ENCODE measurements around the gene CLSTN1. TPM values are rescaled to one million over a fixed set of nuclear protein-coding genes. Genes with fewer than 3 reads are reported as not detected.

CLSTN1 gene
- total RNA-seq, 1 experiment from 2014 or later, result 100 TPM

DNA sequence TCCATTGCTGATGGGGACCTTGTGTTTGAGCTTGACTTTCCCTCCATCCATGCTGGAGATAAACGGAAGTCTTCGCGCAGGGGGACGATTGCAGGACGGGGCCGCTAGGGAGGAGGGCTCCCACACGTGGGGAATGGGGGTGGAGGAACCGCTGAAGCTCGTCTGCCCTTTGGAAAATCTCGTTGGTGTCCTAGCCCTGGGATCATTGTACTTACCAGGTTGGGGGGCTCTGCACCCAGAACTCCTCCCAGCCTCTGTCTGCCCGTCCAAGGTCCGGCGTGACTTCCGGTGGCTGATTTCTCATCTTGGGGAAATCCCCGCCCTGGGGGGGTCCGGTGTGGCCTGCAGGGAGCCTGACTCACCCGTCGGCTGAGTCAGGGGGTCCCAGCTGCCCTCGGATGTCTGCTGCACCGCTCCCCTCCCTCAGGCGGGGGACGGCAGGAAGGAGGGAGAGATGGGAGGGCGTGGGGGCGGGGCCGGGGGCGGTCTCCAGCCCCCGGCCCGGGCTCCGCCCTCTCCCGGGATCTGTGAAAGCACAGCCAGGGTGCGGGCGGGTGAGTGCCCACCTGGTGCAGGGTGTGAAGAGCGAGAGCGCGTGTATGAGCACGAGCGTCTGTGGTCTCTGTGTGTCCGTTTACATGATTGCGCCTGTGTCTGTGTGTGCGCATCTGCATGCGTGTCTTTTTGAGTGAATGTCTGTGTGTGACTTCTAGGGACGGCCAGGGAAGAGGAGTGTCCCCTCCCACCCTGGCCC, 136.5 kb downstream of the CLSTN1 start:
- Histone ChIP-seq H3K56ac (ENCODE audit: insufficient read length, low read depth, low read length) (no peak overlapping the region), H3K4me1 (ENCODE audit: insufficient read depth, low read length) (0 out of 2 replicates have a peak, but pooled peaks cover 3% of the 10 kb centered on the region), H2BK120ac (ENCODE audit: low read depth, low read length, poor library complexity, severe bottlenecking) (no peak overlapping the region), H2AFZ (ENCODE audit: low read length) (no peak overlapping the region), H4K5ac (ENCODE audit: insufficient read length, low read depth, low read length) (no peak overlapping the region), H3K23me2 (ENCODE audit: insufficient read length, low read depth, low read length, poor library complexity, severe bottlenecking) (peaks cover 32% of the 10 kb centered on the region), H2BK20ac (ENCODE audit: low read depth, low read length, poor library complexity, severe bottlenecking) (no peak overlapping the region), H4K20me1 (ENCODE audit: control insufficient read depth, insufficient read depth, insufficient read length) (no peaks in the 10 kb centered on the region), H3K4ac (ENCODE audit: low read depth, low read length) (no peak overlapping the region), H3K18ac (ENCODE audit: insufficient read length, low read depth, low read length) (peak overlapping the region; percentile 22), H3T11ph (ENCODE audit: low read length) (no peak overlapping the region), H3K23ac (ENCODE audit: insufficient read length, low read depth, low read length) (no peak overlapping the region), H2AK5ac (ENCODE audit: insufficient read length, low read length) (no peak overlapping the region), H3K4me2 (ENCODE audit: insufficient read depth, insufficient read length, low read length) (peak overlapping the region; percentile 90), H4K91ac (ENCODE audit: insufficient read length, low read depth, low read length) (no peak overlapping the region), H2BK12ac (ENCODE audit: insufficient read length, low read depth, low read length) (no peak overlapping the region), H3K14ac (ENCODE audit: insufficient read depth, low read length) (no peak overlapping the region), H3K27ac (ENCODE audit: insufficient read length, low read depth, low read length) (no peak overlapping the region), H2BK15ac (ENCODE audit: low read depth, low read length) (no peak overlapping the region), H3K9me3 (ENCODE audit: control insufficient read depth, low read depth, low read length) (no peaks in the 10 kb centered on the region), H3K79me1 (ENCODE audit: insufficient read depth, low read depth, low read length, poor library complexity, severe bottlenecking) (no peaks in the 10 kb centered on the region), H3K9ac (ENCODE audit: extremely low read depth, insufficient read length, low read length) (no peak overlapping the region), H3K79me2 (ENCODE audit: insufficient read depth, low read length) (no peaks in the 10 kb centered on the region), H3K27me3 (ENCODE audit: insufficient read depth, low read length) (peaks cover 9% of the 10 kb centered on the region; the same call in 1 of the 2 replicates), H2BK5ac (ENCODE audit: insufficient read length, low read length) (no peak overlapping the region), H4K8ac (replicated peaks; ENCODE audit: insufficient read length, low read depth, low read length) (no peak overlapping the region)
- H3K27me3 Mint-ChIP-seq (ENCODE audit: low read depth), result peaks cover 35% of the 10 kb centered on the region
- no peaks in the 10 kb centered on the region for H3K9me3 Mint-ChIP-seq
- peak overlapping the region in 1 of 3 experiments; percentile 82; a peak in 1 of 7 replicates for H3K27ac Mint-ChIP-seq
- TF ChIP-seq, protein P1, sequence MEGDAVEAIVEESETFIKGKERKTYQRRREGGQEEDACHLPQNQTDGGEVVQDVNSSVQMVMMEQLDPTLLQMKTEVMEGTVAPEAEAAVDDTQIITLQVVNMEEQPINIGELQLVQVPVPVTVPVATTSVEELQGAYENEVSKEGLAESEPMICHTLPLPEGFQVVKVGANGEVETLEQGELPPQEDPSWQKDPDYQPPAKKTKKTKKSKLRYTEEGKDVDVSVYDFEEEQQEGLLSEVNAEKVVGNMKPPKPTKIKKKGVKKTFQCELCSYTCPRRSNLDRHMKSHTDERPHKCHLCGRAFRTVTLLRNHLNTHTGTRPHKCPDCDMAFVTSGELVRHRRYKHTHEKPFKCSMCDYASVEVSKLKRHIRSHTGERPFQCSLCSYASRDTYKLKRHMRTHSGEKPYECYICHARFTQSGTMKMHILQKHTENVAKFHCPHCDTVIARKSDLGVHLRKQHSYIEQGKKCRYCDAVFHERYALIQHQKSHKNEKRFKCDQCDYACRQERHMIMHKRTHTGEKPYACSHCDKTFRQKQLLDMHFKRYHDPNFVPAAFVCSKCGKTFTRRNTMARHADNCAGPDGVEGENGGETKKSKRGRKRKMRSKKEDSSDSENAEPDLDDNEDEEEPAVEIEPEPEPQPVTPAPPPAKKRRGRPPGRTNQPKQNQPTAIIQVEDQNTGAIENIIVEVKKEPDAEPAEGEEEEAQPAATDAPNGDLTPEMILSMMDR (conservative IDR thresholded peaks at IDR 0.05), result no peak
- H3K4me1 Mint-ChIP-seq, result peaks cover 27 to 36% of the 10 kb centered on the region in 2 experiments
- no CpG with 5 or more reads among the region's 42 CpGs for WGBS (ENCODE audit: extremely low coverage, insufficient read length, low lambda C conversion rate)
- peak; percentile 84 for DNase-seq
- peaks cover 0 to 6% (median 5%) of the 10 kb centered on the region in 3 experiments; a peak in 3 of 7 replicates for H3K36me3 Mint-ChIP-seq (ENCODE audit: insufficient read depth in 1 of 3, low read depth in 3 of 3)
- H3K4me3 Mint-ChIP-seq, result peak overlapping the region; percentile 80 to 86
